Activated CD8-positive, alpha-beta T cell treated with anti-CD3 and anti-CD28 coated beads, Interleukin-2, amount 10 ng/mL, durations not matched to agents 7 days and 5 days (primary cell): ENCODE results near the gene COG8. TPM values are rescaled to one million over a fixed set of nuclear protein-coding genes. Genes with fewer than 3 reads are reported as not detected.
"Not testable (repeated sequence)": the region's sequence is repeated elsewhere in the genome, so short reads cannot be mapped to it uniquely, and the experiment has no call there.

Experiments used
- ATAC-seq: fragments of 150-1000 bp; cut with Tn5 transposase; one replicate; pipeline ENCODE4 v1.10.0; 2021; ENCODE audit warnings: moderate library complexity
- CTCF ChIA-PET: fragments of 350-600 bp; sonication (Branson Sonifier 250); formaldehyde crosslinking; loops from one replicate; lab custom pipeline; 2021; ENCODE audit warnings: antibody characterized with exemption; lab: Charles Lee
- POLR2A ChIA-PET: fragments of 350-600 bp; sonication (Branson Sonifier 250); formaldehyde crosslinking; loops from one replicate; lab custom pipeline; 2021; ENCODE audit warnings: antibody characterized with exemption; lab: Charles Lee
- DNase-seq: peaks from one replicate; pipeline ENCODE4 v3.0.0-alpha.2; 2020
- H3K27ac Mint-ChIP-seq: one replicate; pipeline ENCODE4 v1.8.0; 2021; ENCODE audit warnings: mild to moderate bottlenecking, mixed read lengths
- H3K27me3 Mint-ChIP-seq: one replicate; pipeline ENCODE4 v1.8.0; 2021; ENCODE audit warnings: low read depth, mixed read lengths
- H3K36me3 Mint-ChIP-seq: one replicate; pipeline ENCODE4 v1.8.0; 2021; ENCODE audit warnings: low read depth, mixed read lengths
- H3K4me1 Mint-ChIP-seq: one replicate; pipeline ENCODE4 v1.8.0; 2021; ENCODE audit warnings: low read depth, mixed read lengths
- H3K4me3 Mint-ChIP-seq: one replicate; pipeline ENCODE4 v1.8.0; 2021; ENCODE audit warnings: mild to moderate bottlenecking, mixed read lengths
- H3K9me3 Mint-ChIP-seq: one replicate; pipeline ENCODE4 v1.8.0; 2022; ENCODE audit warnings: mixed read lengths; ENCODE audit not compliant: insufficient read depth
- total RNA-seq, 2 experiments: library from RNA; stranded (reverse); gene quantifications; one replicate each; pipeline ENCODE4 v1.2.3, GENCODE V29; 2021

COG8 gene
- total RNA-seq, 2 experiments from 2014 or later: 37.6 to 37.7 TPM

GRCh38 chr16:69368866-69369265 is 29.5 kb upstream of the COG8 start:
- Mint-ChIP-seq H3K36me3 (peaks cover 66% of the 10 kb centered on the region), H3K4me3 (no peak overlapping the region), H3K27me3 (no peaks in the 10 kb centered on the region), H3K4me1 (peaks cover 15% of the 10 kb centered on the region), H3K9me3 (no peaks in the 10 kb centered on the region), H3K27ac (no peak overlapping the region)
- ATAC-seq (no peak), DNase-seq (no peak)
- ChIA-PET CTCF (no interaction called here), POLR2A (no interaction called here)

DNA sequence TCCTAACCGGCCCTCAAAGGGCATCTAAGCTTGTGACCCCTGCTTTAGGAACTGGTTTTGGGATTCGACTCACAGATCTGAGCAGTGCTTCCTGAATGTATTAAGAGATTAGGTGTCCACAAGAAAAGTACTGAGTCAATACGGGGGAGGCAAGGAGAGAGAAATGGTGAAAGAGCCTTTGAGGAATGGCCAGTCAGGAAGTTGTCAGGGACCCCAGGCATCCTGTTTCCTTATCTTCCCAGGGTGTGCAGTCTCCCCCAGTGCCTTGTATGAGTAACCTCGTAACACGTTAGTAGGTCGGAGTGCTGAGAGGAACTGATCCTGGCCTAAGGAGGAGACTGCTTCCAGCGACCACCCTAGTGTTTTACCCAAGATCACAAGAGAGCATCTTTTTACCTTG is 28.6 kb upstream of the COG8 start:
- Mint-ChIP-seq H3K27me3 (no peaks in the 10 kb centered on the region), H3K4me3 (no peak overlapping the region), H3K4me1 (peaks cover 15% of the 10 kb centered on the region), H3K36me3 (peaks cover 66% of the 10 kb centered on the region), H3K9me3 (no peaks in the 10 kb centered on the region), H3K27ac (no peak overlapping the region)
- DNase-seq (no peak), ATAC-seq (no peak)
- ChIA-PET POLR2A (no interaction called here), CTCF (no interaction called here)

GRCh38 chr16:69366431-69366830 is 27.1 kb upstream of the COG8 start:
- Mint-ChIP-seq H3K4me3 (no peak overlapping the region), H3K36me3 (peaks cover 60% of the 10 kb centered on the region), H3K4me1 (peaks cover 5% of the 10 kb centered on the region), H3K27me3 (no peaks in the 10 kb centered on the region), H3K9me3 (no peaks in the 10 kb centered on the region), H3K27ac (no peak overlapping the region)
- ATAC-seq (no peak), DNase-seq (no peak)
- ChIA-PET CTCF (no interaction called here), POLR2A (no interaction called here)

DNA sequence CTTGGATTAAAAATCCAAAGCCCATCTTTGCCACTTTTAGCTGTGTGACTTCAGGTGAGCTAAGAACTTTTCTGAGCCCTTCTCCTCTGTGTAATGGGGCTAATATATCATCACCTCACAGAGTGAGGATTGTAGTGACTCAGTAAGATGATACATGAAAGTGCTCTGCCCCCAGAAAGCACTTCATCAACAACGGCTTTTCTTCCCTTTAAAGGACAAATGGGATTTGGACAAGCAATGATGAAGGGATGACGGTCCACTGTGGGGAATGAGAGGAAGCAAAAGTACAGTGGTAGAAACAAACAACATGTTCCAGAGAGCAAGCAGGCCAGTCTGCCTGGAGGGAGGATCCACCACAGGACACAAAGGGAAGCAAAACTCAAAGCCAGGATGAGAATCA is 26.5 kb upstream of the COG8 start:
- H3K36me3 Mint-ChIP-seq: peaks cover 63% of the 10 kb centered on the region
- no peak for DNase-seq
- ChIA-PET POLR2A (no interaction called here), CTCF (no interaction called here)
- H3K4me1 Mint-ChIP-seq: peaks cover 4% of the 10 kb centered on the region
- H3K4me3 Mint-ChIP-seq: no peak overlapping the region
- no peaks in the 10 kb centered on the region for H3K27me3 Mint-ChIP-seq
- no peak overlapping the region for H3K27ac Mint-ChIP-seq
- H3K9me3 Mint-ChIP-seq: no peaks in the 10 kb centered on the region
- ATAC-seq: no peak

- Mint-ChIP-seq H3K9me3 (no peaks in the 10 kb centered on the region), H3K4me1 (no peaks in the 10 kb centered on the region), H3K27ac (no peak overlapping the region), H3K27me3 (no peaks in the 10 kb centered on the region), H3K36me3 (peaks cover 52% of the 10 kb centered on the region), H3K4me3 (no peak overlapping the region)
- ChIA-PET CTCF (no interaction called here), POLR2A (interaction anchor here (0.7 kb wide), 1 partner anchor 296 kb away, joined by 3 read pairs; no protein-coding TSS in a partner anchor)
- ATAC-seq (no peak), DNase-seq (no peak)
Observed at GRCh38 chr16:69364088-69364487, 24.7 kb upstream of the COG8 start.

GRCh38 chr16:69363281-69363717 is 23.9 kb upstream of the COG8 start:
- Mint-ChIP-seq H3K36me3 (peaks cover 46% of the 10 kb centered on the region), H3K4me3 (no peak overlapping the region), H3K9me3 (no peaks in the 10 kb centered on the region), H3K4me1 (no peaks in the 10 kb centered on the region), H3K27me3 (no peaks in the 10 kb centered on the region), H3K27ac (no peak overlapping the region)
- ChIA-PET POLR2A (no interaction called here), CTCF (no interaction called here)
- DNase-seq: no peak
- ATAC-seq: no peak

DNA sequence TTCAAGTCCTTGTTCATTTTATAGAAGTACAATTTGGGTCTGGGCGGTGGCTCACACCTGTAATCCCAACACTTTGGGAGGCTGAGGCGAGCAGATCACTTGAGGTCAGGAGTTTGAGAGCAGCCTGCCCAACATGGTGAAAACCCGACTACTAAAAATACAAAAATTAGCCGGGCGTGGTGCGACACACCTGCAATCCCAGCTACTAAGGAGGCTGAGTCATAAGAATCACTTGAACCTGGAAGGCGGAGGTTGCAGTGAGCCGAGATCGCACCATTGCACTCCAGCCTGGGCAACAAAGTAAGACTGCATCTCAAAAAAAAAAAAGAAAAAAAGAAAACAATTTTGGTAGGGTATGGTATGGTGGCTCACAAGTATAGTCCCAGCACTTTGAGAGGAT is 20.7 kb upstream of the COG8 start:
- ATAC-seq, POLR2A ChIA-PET, DNase-seq, H3K4me3 Mint-ChIP-seq, H3K27me3 Mint-ChIP-seq, H3K4me1 Mint-ChIP-seq, CTCF ChIA-PET, H3K27ac Mint-ChIP-seq, H3K9me3 Mint-ChIP-seq: not testable (repeated sequence)
- H3K36me3 Mint-ChIP-seq: peaks cover 40% of the 10 kb centered on the region

- no peaks in the 10 kb centered on the region for H3K4me1 Mint-ChIP-seq
- no peak within 1 kb of the TSS for H3K4me3 Mint-ChIP-seq
- H3K27ac Mint-ChIP-seq: no peak within 1 kb of the TSS
- DNase-seq (no peak), ATAC-seq (no peak)
- peaks cover 34% of the 10 kb centered on the region for H3K36me3 Mint-ChIP-seq
- ChIA-PET CTCF (no interaction called here), POLR2A (interaction anchor here (2.1 kb wide), 1 partner anchor 11 kb away, joined by 7 read pairs; the partner anchor contains the start of gene NIP7)
- H3K9me3 Mint-ChIP-seq: no peaks in the 10 kb centered on the region
- no peaks in the 10 kb centered on the region for H3K27me3 Mint-ChIP-seq
Observed at GRCh38 chr16:69351309-69352027, 12.1 kb upstream of the COG8 start, which contains the start of gene TMED6. Gene TMED6, minus strand, starts transcription at chr16:69351786. Its CDS starts 33 bp downstream, at chr16:69351753.

DNA sequence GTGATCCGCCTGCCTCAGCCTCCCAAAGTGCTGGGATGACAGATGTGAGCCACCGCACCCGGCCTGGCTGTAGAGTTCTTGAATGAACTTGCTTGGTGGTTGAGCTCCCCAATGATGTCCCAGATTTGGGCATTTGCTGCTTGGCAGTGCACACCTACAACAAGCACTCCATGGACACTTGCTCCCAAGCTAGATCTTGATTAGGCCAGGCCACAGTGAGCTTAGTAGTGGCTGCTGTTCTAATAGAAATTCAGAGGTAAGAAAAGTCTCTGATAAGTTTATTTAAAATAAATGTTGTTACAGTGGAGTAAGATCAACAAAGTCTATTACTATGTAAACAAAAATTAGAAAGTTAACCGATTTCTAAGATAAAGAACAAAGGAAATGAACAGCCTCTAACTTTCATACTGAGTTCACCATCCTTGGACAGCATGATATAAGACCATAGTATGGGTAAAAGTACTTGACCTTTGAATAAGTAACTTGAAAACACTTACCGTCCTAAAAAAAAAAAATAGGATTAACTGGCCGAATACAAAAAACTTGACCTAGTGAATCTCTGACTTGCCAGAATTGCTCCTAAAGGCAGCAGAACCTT is 11.3 kb upstream of the COG8 start:
- H3K9me3 Mint-ChIP-seq: no peaks in the 10 kb centered on the region
- no peaks in the 10 kb centered on the region for H3K4me1 Mint-ChIP-seq
- CTCF ChIA-PET: interaction anchor here (1.4 kb wide), 1 partner anchor 10 kb away, joined by 3 read pairs; no protein-coding TSS in a partner anchor
- peaks cover 27% of the 10 kb centered on the region for H3K36me3 Mint-ChIP-seq
- no peak overlapping the region for H3K4me3 Mint-ChIP-seq
- no peak for ATAC-seq
- POLR2A ChIA-PET: no interaction called here
- H3K27me3 Mint-ChIP-seq: no peaks in the 10 kb centered on the region
- DNase-seq: no peak
- no peak overlapping the region for H3K27ac Mint-ChIP-seq

- peaks cover 21% of the 10 kb centered on the region for H3K36me3 Mint-ChIP-seq
- CTCF ChIA-PET: interaction anchor here (1.4 kb wide), 1 partner anchor 9 kb away, joined by 3 read pairs; no protein-coding TSS in a partner anchor
Observed at GRCh38 chr16:69349536-69349935, 10.2 kb upstream of the COG8 start.

DNA sequence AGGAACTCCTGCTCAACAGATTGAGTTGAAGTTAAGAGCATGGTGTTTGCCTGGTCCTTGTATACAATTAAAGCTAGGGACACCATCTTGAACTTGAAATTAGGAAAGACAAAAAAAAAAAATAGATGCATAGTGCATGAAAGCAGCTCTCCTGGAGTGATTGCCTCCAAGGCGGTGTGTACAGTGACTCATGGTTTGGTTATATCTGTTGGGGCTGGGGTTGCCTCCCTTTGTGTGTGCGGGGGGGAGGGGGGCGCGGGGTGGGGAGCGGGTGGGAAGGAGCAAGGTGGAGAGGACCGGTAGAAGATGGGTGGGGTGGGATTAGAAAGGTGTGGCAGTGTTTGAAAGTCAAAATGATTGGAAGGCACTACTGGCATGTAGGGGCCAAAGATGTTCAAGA is 8.9 kb upstream of the COG8 start:
- Mint-ChIP-seq H3K4me3 (no peak overlapping the region), H3K4me1 (no peaks in the 10 kb centered on the region), H3K9me3 (no peaks in the 10 kb centered on the region), H3K36me3 (peaks cover 27% of the 10 kb centered on the region), H3K27ac (no peak overlapping the region), H3K27me3 (no peaks in the 10 kb centered on the region)
- DNase-seq (no peak), ATAC-seq (no peak)
- ChIA-PET POLR2A (no interaction called here), CTCF (no interaction called here)

More at GRCh38 chr16:69349536-69349935, 10.2 kb upstream of the COG8 start:
- Mint-ChIP-seq H3K27me3 (no peaks in the 10 kb centered on the region), H3K27ac (no peak overlapping the region), H3K4me3 (no peak overlapping the region), H3K4me1 (no peaks in the 10 kb centered on the region), H3K9me3 (no peaks in the 10 kb centered on the region)
- no peak for ATAC-seq
- POLR2A ChIA-PET: no interaction called here
- DNase-seq: no peak

DNA sequence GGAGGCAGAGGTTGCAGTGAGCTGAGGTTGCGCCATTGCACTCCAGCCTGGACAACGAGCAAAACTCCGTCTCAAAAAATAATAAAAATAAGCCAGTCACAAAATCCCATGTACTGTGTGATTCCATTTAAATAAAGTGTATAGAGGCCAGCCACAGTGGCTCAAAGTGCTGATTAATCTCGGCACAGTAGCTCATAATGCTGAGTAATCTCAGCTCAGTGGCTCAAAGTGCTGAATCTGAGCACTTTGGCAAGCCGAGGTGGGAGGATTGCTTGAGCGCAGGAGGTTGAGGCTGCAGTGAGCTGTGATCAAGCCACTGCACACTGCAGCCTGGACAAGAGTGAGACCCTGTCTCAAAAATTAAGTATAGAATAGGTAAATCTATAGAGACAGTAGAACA is 7.3 kb upstream of the COG8 start:
- Mint-ChIP-seq H3K9me3 (no peaks in the 10 kb centered on the region), H3K36me3 (peaks cover 28% of the 10 kb centered on the region), H3K27me3 (no peaks in the 10 kb centered on the region), H3K4me3 (no peak overlapping the region), H3K27ac (no peak overlapping the region), H3K4me1 (peaks cover 4% of the 10 kb centered on the region)
- no peak for ATAC-seq
- ChIA-PET CTCF (interaction anchor here (0.6 kb wide), 1 partner anchor 8 kb away, joined by 3 read pairs; no protein-coding TSS in a partner anchor), POLR2A (no interaction called here)
- DNase-seq: no peak
